HCT116 (cell line): Measurements from ENCODE around the gene ITGBL1. TPM values are rescaled to one million over a fixed set of nuclear protein-coding genes. Genes with fewer than 3 reads are reported as not detected.

Source experiments
- ATAC-seq: fragments of 200-7000 bp; cut with Tn5 transposase; 2 replicates; pipeline ENCODE4 v1.9.1; 2020; ENCODE audit warnings: mild to moderate bottlenecking, moderate library complexity
- BruUV-seq: library from RNA; stranded (reverse); fragments of 400-500 nt; replicated peaks from 2 replicates; lab custom pipeline; 2021; lab: Mats Ljungman, UMichigan
- CTCF ChIA-PET: fragments of 300-600 bp; sonication (Branson Sonifier 250); formaldehyde crosslinking; loops from one replicate; lab custom pipeline; 2021; ENCODE audit warnings: antibody characterized with exemption; lab: Charles Lee
- POLR2A ChIA-PET: fragments of 300-600, 350-600 bp; sonication (Branson Sonifier 250); formaldehyde crosslinking; loops from one replicate; lab custom pipeline; 2021; ENCODE audit warnings: antibody characterized with exemption; lab: Charles Lee
- RAD21 ChIA-PET, 2 experiments: fragments of 300-600 bp; sonication (Branson Sonifier 250); formaldehyde crosslinking; loops; one replicate each; lab custom pipeline; 2023; ENCODE audit warnings: low total read pairs in 2 of 2; ENCODE audit not compliant: uncharacterized antibody in 2 of 2, unreplicated experiment in 2 of 2, low non-redundant PET in 1 of 2; lab: Charles Lee
- DNase-seq: peaks from one replicate; pipeline ENCODE4 v3.0.0-alpha.2; 2010; ENCODE audit warnings: low read depth, low spot score
- H2AFZ ChIP-seq: fragments of 200-600 bp; shearing (Covaris generic), sonication (generic); 2 replicates; pipeline ENCODE4 v1.6.1; 2017; ENCODE audit warnings: low read depth, mixed run types, mixed read lengths, antibody characterized with exemption, low read length; ENCODE audit not compliant: poor library complexity, severe bottlenecking
- H3K27ac ChIP-seq: 2 replicates; pipeline ENCODE4 v1.5.1; 2012; ENCODE audit warnings: low read depth, low read length
- H3K27me3 ChIP-seq: fragments of 200-600 bp; sonication (generic); 2 replicates; pipeline ENCODE4 v1.6.1; 2016; ENCODE audit warnings: mixed run types, low read length, mixed read lengths; ENCODE audit not compliant: insufficient read depth
- H3K36me3 ChIP-seq, 2 experiments: fragments of 200-500 bp in 1 of 2; fragments of 200-600 bp in 1 of 2; sonication (Bioruptor generic) in 1 of 2; sonication (generic) in 1 of 2; 2 replicates each; pipeline versions ENCODE4 v1.5.1 to v1.6.1; 2014 to 2016; ENCODE audit warnings: low read length in 2 of 2, inconsistent platforms in 1 of 2, mixed read lengths in 1 of 2, mixed run types in 1 of 2; ENCODE audit not compliant: insufficient read depth in 2 of 2, control insufficient read depth in 1 of 2
- H3K4me1 ChIP-seq, 2 experiments: fragments of 200-600 bp in 1 of 2; sonication (generic) in 1 of 2; 2 replicates each; pipeline versions ENCODE4 v1.5.1 to v1.6.1; 2012 to 2017; ENCODE audit warnings: low read length in 2 of 2, inconsistent platforms in 1 of 2, mild to moderate bottlenecking in 1 of 2, mixed read lengths in 1 of 2, mixed run types in 1 of 2, moderate library complexity in 1 of 2; ENCODE audit not compliant: insufficient read depth in 2 of 2, control insufficient read depth in 1 of 2
- H3K4me2 ChIP-seq: fragments of 200-600 bp; sonication (generic); 2 replicates; pipeline ENCODE4 v1.6.1; 2017; ENCODE audit warnings: mixed run types, low read length, mixed read lengths
- H3K4me3 ChIP-seq, 2 experiments: fragments of 200-600 bp in 1 of 2; sonication (generic) in 1 of 2; replicated peaks in 1 of 2; 2 replicates each; pipeline ENCODE4 v1.5.1; 2011 to 2016; ENCODE audit warnings: low read length in 2 of 2, control low read depth in 1 of 2, low read depth in 1 of 2, mild to moderate bottlenecking in 1 of 2, mixed read lengths in 1 of 2, mixed run types in 1 of 2
- H3K79me2 ChIP-seq: fragments of 200-600 bp; sonication (generic); 2 replicates; pipeline ENCODE4 v1.6.1; 2017; ENCODE audit warnings: mild to moderate bottlenecking, mixed run types, low read length, moderate library complexity, mixed read lengths; ENCODE audit not compliant: insufficient read depth
- H3K9ac ChIP-seq: fragments of 200-600 bp; sonication (generic); 2 replicates; pipeline ENCODE4 v1.6.1; 2016; ENCODE audit warnings: low read length, mixed read lengths
- H3K9me2 ChIP-seq: fragments of 200-600 bp; sonication (generic), shearing (Covaris generic); 2 replicates; pipeline ENCODE4 v1.6.1; 2017; ENCODE audit warnings: mixed run types, mild to moderate bottlenecking, moderate library complexity; ENCODE audit not compliant: insufficient read depth
- H3K9me3 ChIP-seq, 2 experiments: fragments of 200-500 bp in 1 of 2; fragments of 200-600 bp in 1 of 2; sonication (Bioruptor generic) in 1 of 2; sonication (generic) in 1 of 2; 2 replicates each; pipeline ENCODE4 v1.6.1; 2014 to 2017; ENCODE audit warnings: low read length in 2 of 2, mixed read lengths in 2 of 2, inconsistent platforms in 1 of 2, low read depth in 1 of 2, mild to moderate bottlenecking in 1 of 2, mixed run types in 1 of 2, moderate library complexity in 1 of 2; ENCODE audit not compliant: control insufficient read depth in 1 of 2, insufficient read depth in 1 of 2
- H4K20me1 ChIP-seq: fragments of 200-600 bp; sonication (generic), shearing (Covaris generic); 2 replicates; pipeline ENCODE4 v1.6.1; 2017; ENCODE audit warnings: mixed run types, mild to moderate bottlenecking, moderate library complexity; ENCODE audit not compliant: insufficient read depth
- CEBPB ChIP-seq: IDR thresholded peaks from 2 replicates; pipeline ENCODE4 v1.6.1; 2012; ENCODE audit warnings: low read depth
- POLR2A ChIP-seq: IDR thresholded peaks from 2 replicates; pipeline ENCODE4 v1.7.0; 2011; ENCODE audit warnings: borderline replicate concordance; ENCODE audit not compliant: insufficient read depth, insufficient read length; ENCODE audit errors: extremely low read depth
- POLR2AphosphoS5 ChIP-seq: IDR thresholded peaks from 2 replicates; pipeline ENCODE4 v1.6.1; 2011; ENCODE audit warnings: mild to moderate bottlenecking, low read depth, low read length, moderate library complexity
- RAD21 ChIP-seq: IDR thresholded peaks from 2 replicates; pipeline ENCODE4 v1.6.1; 2012; ENCODE audit warnings: low read depth, mild to moderate bottlenecking
- SP1 ChIP-seq: IDR thresholded peaks from 2 replicates; pipeline ENCODE4 v1.6.1; 2012; ENCODE audit warnings: low read depth
- SRF ChIP-seq: IDR thresholded peaks from 2 replicates; pipeline ENCODE4 v1.6.1; 2012; ENCODE audit warnings: low read depth
- YY1 ChIP-seq: IDR thresholded peaks from 2 replicates; pipeline ENCODE4 v1.6.1; 2011; ENCODE audit warnings: low read length, low read depth, moderate library complexity, mild to moderate bottlenecking; ENCODE audit not compliant: insufficient replicate concordance; ENCODE audit errors: extremely low read depth
- ZNF274 ChIP-seq: fragments of 200-500 bp; sonication (Bioruptor generic); IDR thresholded peaks from 2 replicates; pipeline ENCODE4 v1.6.1; 2014; ENCODE audit warnings: mild to moderate bottlenecking, low read depth, low read length, inconsistent platforms
- intact Hi-C: fragments of 100-400 bp; cut with micrococcal nuclease; formaldehyde crosslinking; loops from 2 replicates; pipeline ENCODE4 v1.10.0; 2022
- total RNA-seq: library from RNA; stranded (reverse); gene quantifications from one replicate; pipeline ENCODE4 v1.2.1, GENCODE V29; 2021; ENCODE audit not compliant: unreplicated experiment
- TF ChIP-seq, protein P1 (sequence below): IDR thresholded peaks from 2 replicates; pipeline ENCODE4 v1.6.1; 2012
- TF ChIP-seq, protein P2 (sequence below), 3 experiments: fragments of 200-600 bp in 1 of 3; sonication (generic) in 1 of 3; IDR thresholded peaks in 2 of 3; conservative IDR thresholded peaks in 1 of 3; 2 replicates each; pipeline ENCODE4 v1.5.1; 2012 to 2017; ENCODE audit warnings: low read depth in 2 of 3, low read length in 2 of 3, antibody characterized with exemption in 1 of 3, borderline replicate concordance in 1 of 3, control low read depth in 1 of 3, mild to moderate bottlenecking in 1 of 3, mixed read lengths in 1 of 3, mixed run types in 1 of 3, moderate library complexity in 1 of 3; ENCODE audit not compliant: insufficient read depth in 1 of 3
- TF ChIP-seq, protein P3 (sequence below): IDR thresholded peaks from 2 replicates; pipeline ENCODE4 v1.6.1; 2012; ENCODE audit warnings: low read depth

Gene ITGBL1
- total RNA-seq, 1 experiment from 2014 or later, result 0.66 TPM

DNA sequence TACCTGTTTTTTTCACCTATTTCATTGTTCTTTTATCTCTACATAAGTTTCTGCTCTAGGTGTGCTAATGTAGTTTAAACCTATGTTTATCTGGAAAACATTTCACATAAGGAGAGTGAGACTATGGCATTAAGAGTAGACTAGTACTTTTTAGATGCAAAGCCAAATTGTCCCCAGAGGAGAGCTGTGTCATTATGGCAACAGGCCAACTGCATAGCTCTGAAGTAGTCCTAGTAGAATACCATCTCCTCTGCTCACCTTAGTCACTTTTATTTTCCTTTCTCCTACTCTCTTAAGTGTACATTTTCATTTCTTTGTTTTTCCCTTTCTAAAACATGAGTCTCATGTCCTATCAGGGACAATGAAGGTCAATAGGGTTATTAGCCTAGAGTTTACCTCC lies 123.1 kb downstream of the ITGBL1 start:
- Histone ChIP-seq H3K4me2 (no peak overlapping the region), H3K9me3 (peaks cover 0 to 3% of the 10 kb centered on the region in 2 experiments; a peak in 1 of 4 replicates), H2AFZ (no peak overlapping the region), H4K20me1 (no peaks in the 10 kb centered on the region), H3K4me1 (no peaks in the 10 kb centered on the region), H3K9me2 (no peaks in the 10 kb centered on the region), H3K4me3 (no peak overlapping the region), H3K9ac (no peak overlapping the region), H3K27ac (no peak overlapping the region), H3K36me3 (no peaks in the 10 kb centered on the region), H3K27me3 (no peaks in the 10 kb centered on the region), H3K79me2 (no peaks in the 10 kb centered on the region)
- DNase-seq (no peak), ATAC-seq (no peak)
- RAD21 ChIA-PET, result no interaction called here
- POLR2A ChIA-PET, result no interaction called here
- CTCF ChIA-PET, result no interaction called here
- intact Hi-C loops, result no loop called here
- no TSS peak for BruUV-seq
- TF ChIP-seq CEBPB, result no peak
- TF ChIP-seq SRF, result no peak
- TF ChIP-seq, protein P1, sequence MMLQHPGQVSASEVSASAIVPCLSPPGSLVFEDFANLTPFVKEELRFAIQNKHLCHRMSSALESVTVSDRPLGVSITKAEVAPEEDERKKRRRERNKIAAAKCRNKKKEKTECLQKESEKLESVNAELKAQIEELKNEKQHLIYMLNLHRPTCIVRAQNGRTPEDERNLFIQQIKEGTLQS, result no peak
- TF ChIP-seq ZNF274, result no peak
- TF ChIP-seq, protein P2, sequence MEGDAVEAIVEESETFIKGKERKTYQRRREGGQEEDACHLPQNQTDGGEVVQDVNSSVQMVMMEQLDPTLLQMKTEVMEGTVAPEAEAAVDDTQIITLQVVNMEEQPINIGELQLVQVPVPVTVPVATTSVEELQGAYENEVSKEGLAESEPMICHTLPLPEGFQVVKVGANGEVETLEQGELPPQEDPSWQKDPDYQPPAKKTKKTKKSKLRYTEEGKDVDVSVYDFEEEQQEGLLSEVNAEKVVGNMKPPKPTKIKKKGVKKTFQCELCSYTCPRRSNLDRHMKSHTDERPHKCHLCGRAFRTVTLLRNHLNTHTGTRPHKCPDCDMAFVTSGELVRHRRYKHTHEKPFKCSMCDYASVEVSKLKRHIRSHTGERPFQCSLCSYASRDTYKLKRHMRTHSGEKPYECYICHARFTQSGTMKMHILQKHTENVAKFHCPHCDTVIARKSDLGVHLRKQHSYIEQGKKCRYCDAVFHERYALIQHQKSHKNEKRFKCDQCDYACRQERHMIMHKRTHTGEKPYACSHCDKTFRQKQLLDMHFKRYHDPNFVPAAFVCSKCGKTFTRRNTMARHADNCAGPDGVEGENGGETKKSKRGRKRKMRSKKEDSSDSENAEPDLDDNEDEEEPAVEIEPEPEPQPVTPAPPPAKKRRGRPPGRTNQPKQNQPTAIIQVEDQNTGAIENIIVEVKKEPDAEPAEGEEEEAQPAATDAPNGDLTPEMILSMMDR (IDR thresholded peaks at IDR 0.05 in 2 of 3, conservative IDR thresholded peaks at IDR 0.05 in 1 of 3; ENCODE audit: borderline replicate concordance in 1 of 3, insufficient read depth in 1 of 3, low read depth in 2 of 3, low read length in 2 of 3), result no peak
- TF ChIP-seq, protein P3, sequence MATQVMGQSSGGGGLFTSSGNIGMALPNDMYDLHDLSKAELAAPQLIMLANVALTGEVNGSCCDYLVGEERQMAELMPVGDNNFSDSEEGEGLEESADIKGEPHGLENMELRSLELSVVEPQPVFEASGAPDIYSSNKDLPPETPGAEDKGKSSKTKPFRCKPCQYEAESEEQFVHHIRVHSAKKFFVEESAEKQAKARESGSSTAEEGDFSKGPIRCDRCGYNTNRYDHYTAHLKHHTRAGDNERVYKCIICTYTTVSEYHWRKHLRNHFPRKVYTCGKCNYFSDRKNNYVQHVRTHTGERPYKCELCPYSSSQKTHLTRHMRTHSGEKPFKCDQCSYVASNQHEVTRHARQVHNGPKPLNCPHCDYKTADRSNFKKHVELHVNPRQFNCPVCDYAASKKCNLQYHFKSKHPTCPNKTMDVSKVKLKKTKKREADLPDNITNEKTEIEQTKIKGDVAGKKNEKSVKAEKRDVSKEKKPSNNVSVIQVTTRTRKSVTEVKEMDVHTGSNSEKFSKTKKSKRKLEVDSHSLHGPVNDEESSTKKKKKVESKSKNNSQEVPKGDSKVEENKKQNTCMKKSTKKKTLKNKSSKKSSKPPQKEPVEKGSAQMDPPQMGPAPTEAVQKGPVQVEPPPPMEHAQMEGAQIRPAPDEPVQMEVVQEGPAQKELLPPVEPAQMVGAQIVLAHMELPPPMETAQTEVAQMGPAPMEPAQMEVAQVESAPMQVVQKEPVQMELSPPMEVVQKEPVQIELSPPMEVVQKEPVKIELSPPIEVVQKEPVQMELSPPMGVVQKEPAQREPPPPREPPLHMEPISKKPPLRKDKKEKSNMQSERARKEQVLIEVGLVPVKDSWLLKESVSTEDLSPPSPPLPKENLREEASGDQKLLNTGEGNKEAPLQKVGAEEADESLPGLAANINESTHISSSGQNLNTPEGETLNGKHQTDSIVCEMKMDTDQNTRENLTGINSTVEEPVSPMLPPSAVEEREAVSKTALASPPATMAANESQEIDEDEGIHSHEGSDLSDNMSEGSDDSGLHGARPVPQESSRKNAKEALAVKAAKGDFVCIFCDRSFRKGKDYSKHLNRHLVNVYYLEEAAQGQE, result no peak
- no peak for TF ChIP-seq POLR2A
- no peak for TF ChIP-seq RAD21
- TF ChIP-seq SP1, result no peak
- no peak for TF ChIP-seq YY1
- no peak for TF ChIP-seq POLR2AphosphoS5
